GM12864 (cell line): ENCODE data around the gene PALB2.

Experiments used
- DNase-seq: peaks from one replicate; pipeline ENCODE4 v3.0.0-alpha.2; 2011; ENCODE audit warnings: low read depth
- H3K4me3 ChIP-seq: 2 replicates; pipeline ENCODE4 v1.5.1; 2011; ENCODE audit warnings: mild to moderate bottlenecking, low read depth, low read length, control low read depth
- CTCF ChIP-seq: IDR thresholded peaks from 2 replicates; pipeline ENCODE4 v1.5.1; 2011; ENCODE audit warnings: low read depth, mild to moderate bottlenecking, moderate library complexity, low read length, control low read depth, inconsistent platforms; ENCODE audit errors: missing control alignments

PALB2 gene

GRCh38 chr16:23640931-23641765 lies at the start of gene PALB2, which contains the start of gene DCTN5:
TSS of gene PALB2 (minus strand) at chr16:23641310. CDS start at chr16:23641157, 153 bp downstream.
TSS of gene DCTN5 (plus strand) at chr16:23641466. CDS start at chr16:23641543, 77 bp downstream.
- peak within 1 kb of the TSS; percentile 79 for H3K4me3 ChIP-seq
- DNase-seq: peak; percentile 82
- TF ChIP-seq CTCF: no peak

GRCh38 chr16:23689442-23690187 lies 48.5 kb upstream of the PALB2 start:
- no peak for TF ChIP-seq CTCF
- DNase-seq: no peak
- no peak overlapping the region for H3K4me3 ChIP-seq

GRCh38 chr16:23687034-23687808 lies 46.1 kb upstream of the PALB2 start:
- TF ChIP-seq CTCF: no peak
- no peak overlapping the region for H3K4me3 ChIP-seq
- DNase-seq: no peak

- no peak overlapping the region for H3K4me3 ChIP-seq
- DNase-seq: no peak
- no peak for TF ChIP-seq CTCF
These were observed 42.4 kb upstream of the PALB2 start for GRCh38 chr16:23683487-23683886.

- no peak for DNase-seq
These were observed 41.1 kb upstream of the PALB2 start for GRCh38 chr16:23682181-23682580.

GRCh38 chr16:23679986-23680336 lies 38.9 kb upstream of the PALB2 start:
- no peak for TF ChIP-seq CTCF
- H3K4me3 ChIP-seq: peak overlapping the region; percentile 82
- DNase-seq: no peak

More at GRCh38 chr16:23682181-23682580, 41.1 kb upstream of the PALB2 start:
- no peak overlapping the region for H3K4me3 ChIP-seq
- no peak for TF ChIP-seq CTCF
